Measurements from ENCODE around the gene MUC5AC.
"Not testable (repeated sequence)": the region's sequence is repeated elsewhere in the genome, so short reads cannot be mapped to it uniquely, and the experiment has no call there.

The MUC5AC gene

DNA sequence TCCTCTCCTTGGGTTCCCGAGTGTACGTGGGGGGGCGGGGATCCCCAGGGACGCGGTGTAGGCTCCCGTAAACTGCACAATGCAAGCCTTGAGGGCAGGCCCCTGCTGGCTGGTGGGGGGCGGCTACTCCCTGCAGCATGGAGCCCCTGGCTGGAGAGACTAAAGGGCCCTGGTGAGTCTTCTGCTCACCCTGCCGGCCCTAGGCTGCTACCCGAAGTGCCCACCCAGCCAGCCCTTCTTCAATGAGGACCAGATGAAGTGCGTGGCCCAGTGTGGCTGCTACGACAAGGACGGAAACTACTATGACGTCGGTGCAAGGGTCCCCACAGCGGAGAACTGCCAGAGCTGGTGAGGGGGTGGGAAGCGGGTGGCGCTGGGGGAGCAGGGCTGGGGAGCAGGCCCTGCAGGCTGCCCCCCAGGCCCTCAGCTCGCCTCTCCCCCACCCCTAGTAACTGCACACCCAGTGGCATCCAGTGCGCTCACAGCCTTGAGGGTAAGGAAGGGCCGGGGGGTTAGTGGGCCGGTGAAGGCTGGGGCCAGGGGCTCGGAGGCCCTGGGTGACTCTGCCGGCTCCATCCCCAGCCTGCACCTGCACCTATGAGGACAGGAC lies 81.9 kb downstream of the MUC5AC start:
- DNase-seq = no peak

DNA sequence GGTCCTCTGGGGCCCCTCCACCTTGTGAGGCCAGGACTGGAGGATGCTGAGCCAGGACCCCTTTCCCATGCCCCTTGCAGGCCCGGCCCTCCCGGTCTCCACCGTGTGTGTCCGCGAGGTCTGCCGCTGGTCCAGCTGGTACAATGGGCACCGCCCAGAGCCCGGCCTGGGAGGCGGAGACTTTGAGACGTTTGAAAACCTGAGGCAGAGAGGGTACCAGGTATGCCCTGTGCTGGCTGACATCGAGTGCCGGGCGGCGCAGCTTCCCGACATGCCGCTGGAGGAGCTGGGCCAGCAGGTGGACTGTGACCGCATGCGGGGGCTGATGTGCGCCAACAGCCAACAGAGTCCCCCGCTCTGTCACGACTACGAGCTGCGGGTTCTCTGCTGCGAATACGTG lies 83.0 kb downstream of the MUC5AC start:
- DNase-seq = no peak

GRCh38 chr11:1241706-1242105 lies 84.0 kb downstream of the MUC5AC start:
- DNase-seq = no peak

DNA sequence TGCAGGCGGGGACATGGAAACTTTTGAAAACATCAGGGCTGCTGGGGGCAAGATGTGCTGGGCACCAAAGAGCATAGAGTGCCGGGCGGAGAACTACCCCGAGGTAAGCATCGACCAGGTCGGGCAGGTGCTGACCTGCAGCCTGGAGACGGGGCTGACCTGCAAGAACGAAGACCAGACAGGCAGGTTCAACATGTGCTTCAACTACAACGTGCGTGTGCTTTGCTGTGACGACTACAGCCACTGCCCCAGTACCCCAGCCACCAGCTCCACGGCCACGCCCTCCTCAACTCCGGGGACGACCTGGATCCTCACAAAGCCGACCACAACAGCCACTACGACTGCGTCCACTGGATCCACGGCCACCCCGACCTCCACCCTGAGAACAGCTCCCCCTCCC lies 84.5 kb downstream of the MUC5AC start:
- DNase-seq = no peak

- not testable (repeated sequence) for DNase-seq
Measured at GRCh38 chr11:1242751-1243150, 85.0 kb downstream of the MUC5AC start.

DNA sequence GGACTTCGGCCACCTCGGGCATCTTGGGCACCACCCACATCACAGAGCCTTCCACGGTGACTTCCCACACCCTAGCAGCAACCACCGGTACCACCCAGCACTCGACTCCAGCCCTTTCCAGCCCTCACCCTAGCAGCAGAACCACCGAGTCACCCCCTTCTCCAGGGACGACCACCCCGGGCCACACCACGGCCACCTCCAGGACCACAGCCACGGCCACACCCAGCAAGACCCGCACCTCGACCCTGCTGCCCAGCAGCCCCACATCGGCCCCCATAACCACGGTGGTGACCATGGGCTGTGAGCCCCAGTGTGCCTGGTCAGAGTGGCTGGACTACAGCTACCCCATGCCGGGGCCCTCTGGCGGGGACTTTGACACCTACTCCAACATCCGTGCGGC lies 85.8 kb downstream of the MUC5AC start:
- not testable (repeated sequence) for DNase-seq

- DNase-seq = not testable (repeated sequence)
Measured at GRCh38 chr11:1244557-1244956, 86.8 kb downstream of the MUC5AC start.

DNA sequence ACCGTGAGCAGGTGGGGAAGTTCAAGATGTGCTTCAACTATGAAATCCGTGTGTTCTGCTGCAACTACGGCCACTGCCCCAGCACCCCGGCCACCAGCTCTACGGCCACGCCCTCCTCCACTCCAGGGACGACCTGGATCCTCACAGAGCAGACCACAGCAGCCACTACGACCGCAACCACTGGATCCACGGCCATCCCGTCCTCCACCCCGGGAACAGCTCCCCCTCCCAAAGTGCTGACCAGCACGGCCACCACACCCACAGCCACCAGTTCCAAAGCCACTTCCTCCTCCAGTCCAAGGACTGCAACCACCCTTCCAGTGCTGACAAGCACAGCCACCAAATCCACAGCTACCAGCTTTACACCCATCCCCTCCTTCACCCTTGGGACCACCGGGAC lies 88.0 kb downstream of the MUC5AC start:
- DNase-seq = not testable (repeated sequence)

DNA sequence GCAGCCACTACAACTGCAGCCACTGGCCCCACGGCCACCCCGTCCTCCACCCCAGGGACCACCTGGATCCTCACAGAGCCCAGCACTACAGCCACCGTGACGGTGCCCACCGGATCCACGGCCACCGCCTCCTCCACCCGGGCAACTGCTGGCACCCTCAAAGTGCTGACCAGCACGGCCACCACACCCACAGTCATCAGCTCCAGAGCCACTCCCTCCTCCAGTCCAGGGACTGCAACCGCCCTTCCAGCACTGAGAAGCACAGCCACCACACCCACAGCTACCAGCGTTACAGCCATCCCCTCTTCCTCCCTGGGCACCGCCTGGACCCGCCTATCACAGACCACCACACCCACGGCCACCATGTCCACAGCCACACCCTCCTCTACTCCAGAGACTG lies 88.5 kb downstream of the MUC5AC start:
- DNase-seq = not testable (repeated sequence)

GRCh38 chr11:1247026-1247425 lies 89.3 kb downstream of the MUC5AC start:
- DNase-seq = not testable (repeated sequence)

DNA sequence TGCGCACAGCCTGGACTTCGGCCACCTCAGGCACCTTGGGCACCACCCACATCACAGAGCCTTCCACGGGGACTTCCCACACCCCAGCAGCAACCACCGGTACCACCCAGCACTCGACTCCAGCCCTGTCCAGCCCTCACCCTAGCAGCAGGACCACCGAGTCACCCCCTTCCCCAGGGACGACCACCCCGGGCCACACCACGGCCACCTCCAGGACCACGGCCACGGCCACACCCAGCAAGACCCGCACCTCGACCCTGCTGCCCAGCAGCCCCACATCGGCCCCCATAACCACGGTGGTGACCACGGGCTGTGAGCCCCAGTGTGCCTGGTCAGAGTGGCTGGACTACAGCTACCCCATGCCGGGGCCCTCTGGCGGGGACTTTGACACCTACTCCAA lies 91.2 kb downstream of the MUC5AC start:
- not testable (repeated sequence) for DNase-seq

DNA sequence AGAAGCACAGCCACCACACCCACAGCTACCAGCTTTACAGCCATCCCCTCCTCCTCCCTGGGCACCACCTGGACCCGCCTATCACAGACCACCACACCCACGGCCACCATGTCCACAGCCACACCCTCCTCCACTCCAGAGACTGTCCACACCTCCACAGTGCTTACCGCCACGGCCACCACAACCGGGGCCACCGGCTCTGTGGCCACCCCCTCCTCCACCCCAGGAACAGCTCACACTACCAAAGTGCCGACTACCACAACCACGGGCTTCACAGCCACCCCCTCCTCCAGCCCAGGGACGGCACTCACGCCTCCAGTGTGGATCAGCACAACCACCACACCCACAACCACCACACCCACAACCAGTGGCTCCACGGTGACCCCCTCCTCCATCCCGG lies 92.7 kb downstream of the MUC5AC start:
- not testable (repeated sequence) for DNase-seq

All from NCI-H1105 treated with DMSO at 0.1 percent for 48 hours (cell line).